GM19351 (cell line): ENCODE measurements around the gene MAP3K9.
A peak's percentile ranks its signal among the peaks of the same experiment; 100 is the strongest.

Source experiments
- ATAC-seq: cut with Tn5 transposase; IDR thresholded peaks from one replicate; pipeline ENCODE4 v1.9.1; 2021; ENCODE audit warnings: mild to moderate bottlenecking, moderate library complexity; ENCODE audit not compliant: unreplicated experiment

Gene MAP3K9

DNA sequence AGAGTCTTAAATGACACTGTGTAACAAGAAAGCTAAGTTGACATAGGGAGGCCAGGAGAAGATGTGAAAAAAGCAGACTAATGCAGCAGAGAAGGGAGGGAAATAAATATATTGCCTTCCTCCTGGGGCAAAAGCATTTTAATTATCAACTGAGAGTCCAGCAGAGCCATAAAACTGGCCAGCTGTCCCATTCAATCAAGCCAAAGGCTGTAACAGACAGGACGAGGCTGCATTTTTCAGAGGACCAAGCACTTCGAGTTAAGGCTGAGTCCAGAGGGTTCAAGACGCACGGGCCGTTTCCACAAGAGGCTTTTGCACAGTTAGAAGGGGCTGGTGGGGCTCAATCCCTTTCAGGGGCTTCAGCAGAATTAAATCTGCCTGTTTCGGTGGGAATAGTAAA, 20.4 kb downstream of the MAP3K9 start:
- ATAC-seq: no peak

DNA sequence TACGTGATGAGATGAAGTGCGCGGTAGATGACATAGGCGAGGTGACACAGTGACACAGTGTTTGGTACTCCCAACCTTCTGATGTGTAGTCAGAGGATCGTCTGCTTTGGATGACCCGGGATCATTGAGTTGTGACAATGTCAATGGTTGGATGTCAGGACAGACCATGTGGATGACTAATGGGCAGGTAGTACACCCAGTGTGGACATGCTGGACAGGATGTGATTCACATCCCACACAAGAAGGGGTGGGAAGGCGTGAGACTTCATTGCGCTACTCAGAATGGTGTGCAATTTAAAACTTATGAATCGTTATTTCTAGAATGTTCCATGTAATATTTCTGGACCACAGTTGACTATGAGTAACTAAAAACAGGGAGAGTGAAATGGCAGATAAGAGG, 23.8 kb downstream of the MAP3K9 start:
- ATAC-seq: no peak

DNA sequence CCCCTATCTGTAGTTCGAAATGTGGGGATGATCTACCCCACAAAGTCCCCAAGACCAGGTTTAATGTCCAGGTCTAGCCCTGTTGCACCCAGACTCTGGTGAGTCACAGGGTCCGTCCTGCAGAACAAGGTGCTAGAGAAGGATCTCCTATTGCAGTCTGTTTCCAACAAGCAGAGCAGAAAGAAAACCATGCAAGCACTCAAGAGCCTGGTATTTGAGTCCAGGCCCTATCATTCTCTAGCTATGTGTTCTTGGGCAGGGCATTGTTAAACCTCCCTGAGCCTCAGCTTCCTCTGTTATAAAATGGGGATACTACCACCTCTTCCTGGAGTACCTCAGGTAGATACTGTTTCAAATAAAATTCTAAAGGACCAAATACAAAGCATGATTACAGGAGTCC, 24.4 kb downstream of the MAP3K9 start:
- ATAC-seq: no peak

DNA sequence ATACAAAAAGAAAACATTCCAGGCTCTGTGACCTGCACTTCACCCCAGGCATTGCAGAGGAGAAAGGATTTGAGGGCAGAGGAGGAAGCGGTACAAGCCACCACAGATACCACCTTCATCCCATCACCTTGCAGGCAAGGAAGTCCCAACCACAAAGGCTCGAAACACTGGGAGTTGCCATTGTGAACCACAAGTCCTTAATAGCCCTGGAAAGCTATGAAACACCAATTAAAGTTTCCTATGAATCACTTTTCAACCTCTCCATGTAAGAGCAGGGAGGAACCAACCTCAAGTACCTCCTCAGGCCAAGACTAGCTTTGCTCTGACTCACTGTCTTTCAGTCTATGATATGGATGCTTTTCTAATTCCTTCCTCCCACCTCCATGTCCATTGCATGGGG, 27.0 kb downstream of the MAP3K9 start:
- no peak for ATAC-seq

DNA sequence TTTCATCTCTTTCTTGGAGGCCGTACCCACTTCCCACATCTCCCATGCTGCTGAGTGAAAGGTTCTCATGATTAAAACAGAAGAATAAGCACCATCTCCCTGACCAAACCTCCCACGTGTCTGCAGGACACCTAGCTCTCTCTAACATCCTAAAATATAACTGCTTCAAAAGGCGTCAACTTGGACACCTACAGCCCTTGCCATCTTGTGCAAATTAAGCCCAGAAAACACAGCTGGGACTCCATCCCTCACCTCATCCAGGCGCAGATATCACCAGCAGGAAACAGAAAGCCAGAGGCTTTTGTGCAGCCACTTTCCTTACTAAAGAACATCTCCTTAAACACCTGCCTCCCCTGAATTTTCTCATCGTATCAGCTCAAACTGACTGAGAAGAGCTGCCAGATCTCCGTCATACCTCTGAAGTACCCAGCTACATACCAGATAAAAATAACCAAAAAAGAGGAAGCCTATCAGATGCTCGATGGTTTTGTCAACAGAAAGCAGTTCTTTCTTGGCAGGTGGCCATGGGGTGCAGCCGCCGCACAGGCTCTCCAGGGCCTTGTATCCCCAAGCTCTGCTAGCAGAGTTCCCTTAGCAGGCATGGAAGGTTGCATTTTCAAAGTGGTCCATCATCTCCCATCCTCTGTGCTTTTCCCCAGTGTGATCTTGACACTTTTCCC, 28.8 kb downstream of the MAP3K9 start:
- peak; percentile 80 for ATAC-seq

DNA sequence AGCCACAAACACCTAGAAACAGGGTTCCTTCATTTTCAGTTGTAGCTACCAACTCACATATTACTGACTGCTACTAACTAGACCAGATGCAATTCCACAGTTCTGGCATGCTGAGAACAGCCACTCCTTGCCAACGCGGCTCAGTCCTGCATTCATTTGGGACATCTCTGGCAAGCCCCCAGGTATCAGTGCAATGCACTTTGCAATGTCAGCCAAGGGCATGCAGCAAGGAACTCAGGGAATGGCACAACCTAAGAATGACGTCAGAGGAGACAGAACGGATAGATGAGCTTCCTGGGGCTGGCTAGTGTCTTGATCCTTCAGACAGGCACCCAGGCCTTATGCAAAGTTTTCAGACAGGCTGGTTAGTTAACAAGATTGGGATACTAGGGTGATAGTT, 29.6 kb downstream of the MAP3K9 start:
- no peak for ATAC-seq

DNA sequence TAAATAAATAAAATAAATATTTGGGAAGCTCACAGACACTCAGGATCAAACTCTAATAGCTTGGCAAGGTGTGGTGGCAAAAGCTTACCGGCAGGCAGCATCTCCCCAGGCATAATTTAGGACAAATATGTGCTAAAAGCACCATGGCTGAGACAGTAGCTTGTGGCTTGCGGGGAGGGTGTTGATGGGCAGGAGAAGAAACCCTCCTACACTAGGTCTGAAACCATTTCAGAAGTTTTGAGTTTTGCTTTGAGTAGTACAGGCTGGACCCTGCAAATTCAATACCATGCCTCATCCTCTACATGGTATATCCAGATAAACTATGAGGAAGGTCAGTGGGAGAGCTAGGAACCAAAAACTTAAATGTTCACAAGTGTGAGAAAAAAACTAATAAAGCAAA, 33.1 kb downstream of the MAP3K9 start:
- ATAC-seq: peak; percentile 70

DNA sequence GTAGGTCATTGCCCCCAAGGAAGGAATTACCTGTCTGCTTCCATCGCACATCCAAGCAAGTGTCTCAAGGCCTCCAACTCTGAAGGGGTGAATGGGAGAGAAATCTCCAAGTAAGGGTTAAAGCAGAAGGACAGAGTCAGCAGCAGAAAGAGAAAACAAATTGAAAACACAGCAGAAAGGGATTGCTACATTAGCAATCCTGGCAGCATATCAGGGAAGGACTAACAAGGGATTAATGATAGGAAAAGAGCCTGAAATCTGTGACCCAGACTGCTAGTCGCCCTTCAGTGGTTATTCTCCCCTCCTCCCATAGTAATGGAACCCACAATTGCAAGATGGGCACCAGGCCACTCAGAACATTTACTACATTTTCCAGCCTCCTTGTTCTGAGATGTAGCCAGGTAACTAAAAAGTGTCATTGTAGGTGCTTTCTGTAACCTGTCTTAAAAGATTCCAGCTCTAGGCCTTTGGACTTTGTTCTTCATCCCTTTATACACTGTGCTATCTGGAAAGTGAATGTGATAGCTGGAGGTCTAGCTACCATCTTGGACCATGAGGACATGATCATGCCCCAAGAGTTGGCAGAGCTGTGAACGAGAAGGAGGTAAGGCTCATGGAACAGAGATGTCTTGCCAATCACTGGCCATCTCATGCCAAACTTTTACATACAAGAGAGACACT, 36.0 kb downstream of the MAP3K9 start:
- no peak for ATAC-seq

DNA sequence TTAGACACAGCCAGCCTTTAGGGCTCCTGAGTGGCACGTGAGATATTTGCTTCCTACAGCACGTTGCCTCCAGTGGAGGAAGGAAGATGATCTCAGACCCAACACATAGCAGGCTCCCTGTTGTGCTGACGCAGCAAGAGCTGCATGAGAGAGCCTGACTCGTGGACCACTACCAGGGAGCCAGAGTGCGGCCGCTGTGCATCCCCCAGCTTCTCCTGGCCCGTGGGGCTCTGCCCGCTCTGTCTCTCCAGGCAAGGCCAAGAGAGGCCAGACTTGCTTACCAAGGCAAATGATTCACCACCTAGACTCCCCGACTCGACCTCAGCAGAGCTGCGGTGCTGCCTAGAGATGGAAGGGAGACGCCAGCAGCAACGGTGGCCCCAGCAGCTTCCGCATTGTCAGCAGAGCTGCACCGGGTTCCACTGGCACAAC, 37.5 kb downstream of the MAP3K9 start:
- ATAC-seq: no peak

DNA sequence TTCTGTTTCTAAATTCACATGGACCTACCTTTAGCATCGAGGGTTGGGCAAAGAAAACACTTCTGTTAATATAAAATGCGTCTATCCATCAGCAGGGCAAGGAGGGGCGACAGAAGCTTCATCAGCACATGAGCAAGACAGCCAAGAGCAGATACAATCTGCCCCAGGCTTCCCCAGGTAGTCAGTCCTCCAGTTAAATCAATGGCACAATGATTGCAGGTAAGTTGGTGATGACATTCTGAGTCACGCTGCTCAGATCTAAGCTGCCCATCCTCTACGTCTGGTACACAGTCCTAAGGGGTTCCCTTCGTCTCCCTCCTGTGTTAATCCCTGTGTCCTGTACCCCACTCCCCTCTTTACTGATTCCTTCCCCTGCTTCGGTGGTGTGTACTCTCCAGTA, 38.8 kb downstream of the MAP3K9 start:
- no peak for ATAC-seq

DNA sequence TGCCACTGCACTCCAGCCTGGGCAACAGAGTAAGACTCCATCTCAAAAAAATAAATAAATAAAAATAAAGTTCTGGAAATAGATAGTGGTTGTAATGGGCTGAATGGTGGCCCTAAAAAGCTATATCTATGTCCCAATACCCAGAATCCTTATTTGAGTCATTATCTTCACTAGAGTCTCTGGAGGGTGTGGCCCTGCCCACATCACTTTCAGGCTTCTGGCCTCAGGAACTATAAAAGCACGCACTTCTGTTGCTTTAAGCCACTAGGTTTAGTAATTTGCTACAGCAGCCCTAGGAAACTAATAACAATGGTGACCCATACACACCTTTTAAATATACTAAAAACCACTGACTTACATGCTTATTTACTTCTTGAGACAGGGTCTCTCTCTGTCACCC, 49.9 kb downstream of the MAP3K9 start:
- peak; percentile 58 for ATAC-seq

DNA sequence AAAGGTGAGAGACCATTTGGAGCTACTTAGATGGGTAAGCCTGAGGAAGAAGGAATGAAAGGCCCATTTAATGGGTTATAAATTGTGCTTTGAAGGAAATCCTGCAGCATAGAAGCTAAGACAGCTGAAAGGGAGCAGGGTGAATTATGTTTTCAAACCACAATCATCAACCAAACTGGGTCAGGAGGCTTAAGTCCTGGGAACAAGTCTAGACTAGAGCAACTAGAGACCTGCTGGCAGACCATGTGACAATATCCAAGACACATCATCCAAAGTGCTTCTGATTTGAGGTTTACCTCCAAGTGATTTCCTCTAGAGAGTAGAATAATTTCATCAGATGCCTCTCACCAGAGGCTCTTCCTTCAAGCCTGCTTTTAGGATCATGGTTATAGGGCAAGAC, 53.7 kb downstream of the MAP3K9 start:
- ATAC-seq: no peak

DNA sequence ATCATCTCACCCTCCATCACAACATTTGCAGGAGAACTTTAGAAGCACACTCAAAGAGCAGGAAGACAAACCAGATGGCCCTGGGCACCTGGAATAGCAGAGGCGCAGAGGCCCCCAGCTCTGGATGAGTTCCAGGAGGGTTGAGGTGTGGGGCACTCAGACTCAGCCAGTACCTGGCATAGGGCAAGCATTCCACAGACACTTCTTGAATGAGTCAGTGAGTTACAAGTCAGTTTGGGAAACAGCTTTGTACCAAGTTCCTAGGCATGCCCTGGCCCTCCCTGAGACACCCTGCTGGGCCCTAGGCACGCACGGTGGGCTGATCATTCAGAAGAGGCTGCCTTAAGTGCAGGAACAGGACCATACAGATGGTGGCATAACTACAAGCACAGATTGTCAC, 54.3 kb downstream of the MAP3K9 start:
- no peak for ATAC-seq

DNA sequence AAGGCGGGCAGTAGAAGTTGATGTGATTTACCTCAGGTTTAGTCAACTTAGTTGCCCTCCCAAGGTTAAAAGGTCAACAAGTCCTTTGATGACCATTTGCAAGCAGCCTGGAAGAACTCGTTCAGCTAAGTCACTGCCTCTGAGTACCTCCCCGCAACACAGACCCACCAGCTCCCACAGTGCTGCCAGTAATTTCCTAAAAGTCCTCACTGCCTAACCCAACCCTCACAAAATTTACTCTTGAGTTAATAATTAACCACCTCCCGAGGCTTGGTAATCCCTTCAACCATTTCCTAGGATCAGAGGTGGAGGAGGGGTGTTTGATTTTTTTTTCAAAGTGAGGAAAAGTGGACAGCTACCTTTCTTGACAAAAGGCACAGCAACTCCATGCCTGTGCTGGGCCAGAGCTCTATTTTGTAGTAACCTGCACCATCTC, 55.8 kb downstream of the MAP3K9 start:
- ATAC-seq: no peak

DNA sequence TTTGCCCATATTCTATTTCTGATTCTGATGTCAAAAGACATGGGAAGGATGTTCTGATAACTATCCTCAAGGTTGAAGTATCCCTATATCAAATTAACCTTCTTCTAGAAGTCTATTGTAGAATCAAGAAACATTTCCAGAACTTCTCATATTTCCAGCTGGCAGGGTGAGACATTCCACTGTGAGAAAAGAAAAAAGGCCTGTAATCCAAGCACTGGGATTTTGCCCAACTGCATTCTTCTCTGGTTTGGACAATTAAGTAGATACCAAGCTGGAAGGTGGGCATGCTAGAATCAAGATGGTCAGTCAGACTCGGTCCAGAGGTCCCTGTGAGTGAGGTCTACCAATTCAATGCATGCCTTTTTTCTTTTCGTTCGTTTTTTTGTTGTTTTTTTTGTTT, 60.9 kb downstream of the MAP3K9 start:
- no peak for ATAC-seq

DNA sequence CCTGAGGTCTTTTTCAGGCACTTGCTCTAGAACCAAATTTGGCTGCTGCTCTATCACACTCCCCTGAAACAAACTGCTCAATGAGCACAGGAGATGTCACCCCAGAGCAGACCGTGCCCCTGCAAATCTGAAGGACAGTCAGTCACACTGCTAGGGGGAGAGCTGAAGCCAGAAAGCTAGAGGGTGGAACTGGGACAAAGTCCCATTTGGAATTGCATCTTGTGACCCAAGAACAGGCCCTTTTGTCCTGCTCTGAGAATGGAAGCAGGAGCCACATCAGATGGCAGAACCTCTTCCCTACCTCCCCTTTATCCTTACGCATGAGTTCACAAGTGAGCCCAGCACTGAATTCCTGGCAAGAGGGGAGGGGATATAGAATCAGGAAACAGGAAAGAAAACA, 64.7 kb downstream of the MAP3K9 start:
- no peak for ATAC-seq

DNA sequence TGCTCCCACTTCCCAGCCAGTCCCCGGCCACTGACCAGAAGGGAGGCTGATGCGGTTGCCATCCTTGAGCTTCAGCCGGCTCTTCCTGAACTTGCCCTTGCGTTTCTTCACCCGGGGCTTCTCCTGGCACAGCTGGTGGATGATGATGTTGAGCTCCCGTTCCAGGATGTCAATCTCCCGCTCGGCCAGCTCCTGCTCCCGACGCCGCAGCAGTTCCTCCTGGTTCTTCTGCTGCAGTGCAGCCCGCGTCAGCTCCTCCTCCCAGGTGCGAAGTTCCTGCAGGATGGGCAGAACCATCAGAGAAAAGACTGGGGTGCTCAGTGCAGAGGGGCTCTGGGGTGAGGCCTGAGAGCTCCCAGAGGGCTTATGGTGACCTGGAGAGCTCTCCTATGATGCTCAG, 67.0 kb downstream of the MAP3K9 start:
- no peak for ATAC-seq

DNA sequence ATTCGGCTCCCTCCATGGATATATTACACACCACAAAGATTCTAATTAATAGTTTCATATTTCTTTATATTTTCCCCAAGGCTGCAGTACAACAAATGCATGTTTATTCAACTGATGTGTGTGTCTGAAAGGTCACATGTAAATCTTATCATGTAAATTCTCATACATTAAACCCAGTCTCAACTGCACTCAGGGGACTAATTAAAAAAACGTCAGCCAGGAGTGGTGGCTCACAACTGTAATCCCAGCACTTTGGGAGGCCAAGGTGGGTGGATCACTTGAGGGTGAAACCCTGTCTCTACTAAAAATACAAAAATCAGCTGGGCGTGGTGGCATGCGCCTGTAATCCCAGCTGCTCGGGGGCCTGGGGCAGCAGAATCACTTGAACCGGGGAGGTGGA, 67.8 kb downstream of the MAP3K9 start:
- ATAC-seq: no peak

DNA sequence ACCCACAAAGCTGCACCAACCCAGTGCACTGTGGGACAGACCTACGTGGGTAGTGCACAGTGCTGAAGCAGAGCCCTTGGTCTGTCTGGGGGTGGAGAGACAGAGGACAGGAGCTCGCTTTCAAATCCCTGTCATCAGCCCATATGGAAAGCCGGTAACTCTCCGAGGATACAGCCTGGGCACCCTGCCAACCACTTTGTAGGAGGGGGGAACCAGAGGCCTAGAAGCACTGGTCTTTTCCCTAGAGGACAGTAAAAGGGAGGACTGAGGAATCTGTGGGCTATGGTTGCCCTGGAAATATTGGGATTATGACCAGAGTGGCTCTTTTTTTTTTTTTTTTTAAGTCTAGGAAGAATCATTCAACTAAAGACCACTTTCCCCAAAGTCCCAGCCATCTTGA, 74.3 kb downstream of the MAP3K9 start:
- no peak for ATAC-seq

DNA sequence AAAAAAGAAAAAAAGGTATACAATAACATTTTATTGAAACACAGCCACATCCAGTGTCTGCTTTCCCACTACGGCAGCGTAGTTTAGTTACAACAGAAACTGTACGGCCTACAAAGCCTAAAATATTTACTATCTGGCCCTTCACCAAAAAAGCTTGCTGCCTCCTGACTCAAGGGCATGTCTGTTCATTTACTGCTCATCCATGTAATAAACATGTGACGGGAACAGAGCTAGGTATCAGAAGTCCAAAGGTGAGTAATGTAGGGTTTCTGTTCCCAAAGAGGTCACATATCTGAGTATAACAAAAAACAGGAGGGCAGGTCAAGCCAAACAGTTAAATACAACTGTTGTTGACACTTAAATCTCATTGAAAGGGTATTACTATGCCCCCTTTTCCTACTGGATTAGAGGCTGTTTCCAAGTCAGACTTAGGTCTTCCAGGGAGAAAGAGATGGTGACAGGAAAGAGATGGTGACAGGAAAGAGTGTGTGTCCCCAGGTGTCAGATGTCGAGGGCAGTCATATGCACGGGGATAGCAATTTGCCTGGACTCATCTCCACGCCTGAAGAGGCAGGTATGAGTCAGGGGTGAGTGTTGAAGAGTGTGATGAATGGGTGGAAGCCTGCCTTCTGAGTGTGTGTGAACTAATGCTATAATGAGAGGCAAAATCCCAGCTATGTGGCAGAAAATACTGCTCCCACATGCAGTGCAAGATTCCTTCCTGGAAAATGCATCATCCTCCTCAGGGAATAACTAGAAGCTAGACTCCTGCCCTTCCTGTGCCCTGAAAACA, 77.7 kb downstream of the MAP3K9 start:
- no peak for ATAC-seq

DNA sequence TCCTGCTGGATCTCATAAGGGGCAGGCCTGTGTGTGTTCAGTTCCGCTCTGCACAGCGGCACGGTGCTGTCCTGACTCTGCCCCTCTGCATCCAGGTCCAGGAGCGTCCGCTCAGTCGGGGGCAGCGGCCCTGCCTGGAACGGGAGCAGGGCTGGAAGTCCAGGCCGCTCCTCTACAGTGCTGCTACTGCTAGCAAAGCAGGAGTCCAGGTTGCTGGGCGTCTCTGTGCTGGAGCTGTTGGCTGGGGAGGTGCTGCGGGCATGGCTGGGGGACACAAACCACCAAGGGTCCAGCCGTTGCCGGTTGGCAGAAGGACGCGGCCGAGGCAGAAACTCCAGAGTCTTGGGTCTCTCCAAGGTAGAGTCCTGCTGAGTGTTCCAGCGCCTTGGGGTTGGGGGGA, 78.9 kb downstream of the MAP3K9 start:
- ATAC-seq: no peak
